ENCODE results near the gene BABAM1.
A peak's percentile ranks its signal among the peaks of the same experiment; 100 is the strongest.

BABAM1 gene

GRCh38 chr19:17289489-17289888, 22.2 kb downstream of the BABAM1 start:
- H3K27ac ChIP-seq, result no peak overlapping the region; the same call in 1 of the 2 replicates
- no peak for TF ChIP-seq CTCF (conservative IDR thresholded peaks at IDR 0.05)

- H3K27ac ChIP-seq, result peak overlapping the region; percentile 79
- peak; percentile 79 for TF ChIP-seq CTCF (conservative IDR thresholded peaks at IDR 0.05)
Measured at GRCh38 chr19:17292301-17293074, 25.2 kb downstream of the BABAM1 start.

GRCh38 chr19:17293605-17294004, 26.4 kb downstream of the BABAM1 start:
- peak overlapping the region; percentile 79 for H3K27ac ChIP-seq
- no peak for TF ChIP-seq CTCF (conservative IDR thresholded peaks at IDR 0.05)

GRCh38 chr19:17294051-17294891, 27.0 kb downstream of the BABAM1 start:
- H3K27ac ChIP-seq, result peak overlapping the region; percentile 79; the same call in 1 of the 2 replicates
- no peak for TF ChIP-seq CTCF (conservative IDR thresholded peaks at IDR 0.05)

- H3K27ac ChIP-seq, result 0 out of 2 replicates have a peak overlapping the region, but pooled peaks have one; percentile 5
Measured at GRCh38 chr19:17295551-17295950, 28.3 kb downstream of the BABAM1 start.

GRCh38 chr19:17296273-17296672, 29.0 kb downstream of the BABAM1 start:
- peak; percentile 32; the same call in 1 of the 2 replicates for TF ChIP-seq CTCF (conservative IDR thresholded peaks at IDR 0.05)
- H3K27ac ChIP-seq, result 0 out of 2 replicates have a peak overlapping the region, but pooled peaks have one; percentile 5

- H3K27ac ChIP-seq, result 0 out of 2 replicates have a peak overlapping the region, but pooled peaks have one; percentile 5
Measured at GRCh38 chr19:17296976-17297375, 29.7 kb downstream of the BABAM1 start.

More at GRCh38 chr19:17296976-17297375, 29.7 kb downstream of the BABAM1 start:
- TF ChIP-seq CTCF (conservative IDR thresholded peaks at IDR 0.05), result no peak
